Tongue (tissue), 2 donors: ENCODE results near the gene C1orf210. TPM values are rescaled to one million over a fixed set of nuclear protein-coding genes. Genes with fewer than 3 reads are reported as not detected.

Experiments
- DNase-seq: peaks from one replicate; pipeline ENCODE4 v3.0.0-alpha.2; 2015
- total RNA-seq: library from RNA; depleted of rRNA; stranded (reverse); fragments of >200 nt; gene quantifications from one replicate; pipeline ENCODE4 v1.2.3, GENCODE V29; 2014

C1orf210 gene
- total RNA-seq, 1 donor from 2014 or later: 1.0 TPM

DNA sequence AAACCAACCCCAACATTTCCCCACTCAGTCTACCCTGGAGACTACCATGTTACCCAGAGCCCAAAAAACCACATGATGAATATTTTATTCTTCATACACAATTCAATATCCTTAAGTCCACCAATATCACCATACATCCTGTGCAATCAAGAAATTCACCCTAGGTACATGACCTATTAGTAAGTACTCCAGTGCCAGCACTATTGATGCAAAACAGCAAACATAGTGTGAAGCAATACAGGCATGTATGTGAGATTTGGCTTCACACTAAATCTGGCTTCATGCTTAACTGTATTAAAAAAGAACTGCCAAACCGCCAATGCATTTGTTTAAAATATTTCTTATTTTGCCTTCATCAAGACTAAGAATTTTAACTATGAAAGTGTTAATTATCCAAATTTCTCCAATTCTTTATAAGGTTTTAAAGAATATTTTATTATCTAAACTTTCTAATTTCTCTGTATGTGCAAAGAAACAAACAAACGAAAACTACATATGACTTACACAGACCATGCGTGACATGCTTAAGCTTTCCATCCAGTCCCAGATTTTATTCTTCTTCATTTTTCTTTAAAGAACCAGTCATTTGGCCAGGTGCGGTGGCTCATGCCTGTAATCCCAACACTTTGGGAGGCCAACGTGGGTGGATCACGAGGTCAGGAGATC lies 38.0 kb downstream of the C1orf210 start:
- DNase-seq: no peak

DNA sequence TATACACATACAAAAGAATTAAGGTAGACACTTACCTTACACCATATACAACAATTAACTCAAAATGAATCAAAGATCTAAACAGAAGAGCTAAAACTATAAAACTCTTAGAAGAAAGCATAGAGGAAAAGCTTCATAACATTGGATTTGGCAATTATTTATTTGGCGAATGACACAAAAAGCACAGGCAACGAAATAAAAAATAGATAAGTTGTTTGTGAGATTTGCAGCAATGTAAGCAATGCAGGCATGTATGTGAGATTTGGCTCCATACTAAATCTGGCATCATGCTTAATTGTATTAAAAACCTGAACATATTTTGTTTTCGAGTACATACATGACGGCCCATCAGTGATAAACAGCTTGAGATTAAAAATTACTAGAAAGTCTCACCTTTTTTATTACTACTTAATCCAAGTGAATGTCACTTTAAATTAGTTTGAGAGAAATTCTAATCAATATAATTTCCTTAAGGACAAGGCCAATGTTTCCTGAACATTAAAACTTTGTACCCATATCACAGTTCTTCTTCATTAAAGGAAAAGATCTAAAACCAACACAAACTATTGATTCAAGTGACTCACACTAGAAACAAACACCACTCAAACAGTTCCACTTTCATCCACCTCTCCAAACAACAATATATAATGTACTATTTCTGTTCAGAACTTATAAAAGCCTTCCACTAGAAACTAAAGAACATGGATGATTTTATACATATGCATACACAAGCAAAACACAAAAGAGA lies 38.7 kb downstream of the C1orf210 start:
- DNase-seq: no peak

DNA sequence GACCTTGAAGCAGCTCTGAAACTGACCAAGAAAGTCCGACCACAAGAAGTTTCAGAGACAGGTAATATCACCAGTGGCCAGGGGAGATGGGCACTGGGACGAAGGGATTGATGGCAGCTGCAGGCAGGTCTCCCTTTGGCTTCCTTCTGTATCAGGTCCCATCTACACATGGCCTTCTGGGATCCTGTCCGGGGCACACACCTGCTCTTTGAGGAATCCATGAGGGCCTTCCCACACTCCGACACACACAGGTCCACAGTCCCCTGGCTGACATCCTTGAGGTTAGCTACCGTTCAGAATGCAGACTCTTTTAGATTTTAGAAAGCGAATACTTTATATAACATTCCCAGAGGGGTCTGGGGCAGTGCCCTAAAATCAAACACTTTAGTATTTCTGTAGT lies 42.1 kb downstream of the C1orf210 start:
- DNase-seq: no peak

DNA sequence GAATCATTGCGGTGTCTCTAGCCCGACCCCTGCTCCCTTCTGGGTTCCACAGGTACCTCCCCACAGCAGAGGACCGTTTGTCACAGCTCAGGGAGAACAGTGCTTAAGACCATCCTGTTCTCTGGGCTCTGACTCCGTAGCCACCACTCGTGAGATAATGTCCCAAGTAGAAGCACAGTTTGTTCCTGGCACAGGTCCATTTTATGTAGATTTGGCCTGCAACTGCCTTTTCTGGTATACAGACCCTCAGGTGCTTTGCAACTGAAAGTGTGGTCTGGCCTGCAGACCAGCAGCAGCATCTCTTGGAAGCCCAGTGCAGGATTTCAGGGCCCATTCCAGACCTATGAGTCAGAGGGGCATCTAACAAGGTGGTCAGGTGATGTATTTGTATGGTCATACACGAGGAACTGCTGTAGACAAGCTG lies 44.0 kb downstream of the C1orf210 start:
- DNase-seq: no peak

DNA sequence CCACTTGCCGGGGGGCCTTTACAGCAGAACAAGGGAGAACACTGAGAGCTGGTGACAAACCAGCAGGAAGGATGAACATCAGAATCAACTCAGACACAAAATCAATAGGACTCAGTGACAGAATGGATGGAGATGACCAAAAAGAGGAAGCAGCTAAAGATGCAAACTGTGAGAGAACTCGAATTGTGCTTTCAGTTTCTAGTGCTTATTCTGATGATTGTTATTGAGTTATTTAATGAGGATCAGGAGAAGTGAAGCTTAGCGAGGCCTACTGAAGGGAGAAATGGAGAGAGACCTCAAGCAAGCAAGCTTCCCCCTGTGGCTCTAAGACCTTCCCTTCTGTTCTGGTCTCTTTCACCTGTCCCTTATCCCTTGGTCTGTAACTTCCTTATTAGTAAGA lies 45.9 kb downstream of the C1orf210 start:
- DNase-seq: no peak

DNA sequence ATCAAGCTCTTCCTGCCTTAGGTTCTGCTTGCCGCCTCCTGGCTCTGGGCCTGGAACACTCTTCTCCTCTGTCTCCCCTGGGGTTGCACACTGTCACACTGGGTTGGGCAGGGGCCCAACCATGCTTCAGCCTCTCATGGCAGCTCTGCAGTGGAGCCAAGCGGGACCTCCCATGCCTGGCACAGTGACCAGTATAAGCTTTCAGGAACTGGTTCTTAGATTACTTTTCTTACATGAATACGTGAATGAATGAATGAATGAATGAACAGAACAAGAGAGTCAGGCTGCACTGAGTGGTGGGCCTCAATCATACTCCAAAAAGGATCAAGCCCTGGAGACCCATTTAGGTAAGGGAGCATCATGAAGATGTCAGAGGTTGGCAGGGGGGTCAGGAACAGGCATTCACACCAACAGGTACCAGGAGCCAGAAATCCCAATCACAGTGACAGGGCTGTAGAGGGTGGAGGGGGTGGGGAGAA lies 46.4 kb downstream of the C1orf210 start:
- DNase-seq: no peak

DNA sequence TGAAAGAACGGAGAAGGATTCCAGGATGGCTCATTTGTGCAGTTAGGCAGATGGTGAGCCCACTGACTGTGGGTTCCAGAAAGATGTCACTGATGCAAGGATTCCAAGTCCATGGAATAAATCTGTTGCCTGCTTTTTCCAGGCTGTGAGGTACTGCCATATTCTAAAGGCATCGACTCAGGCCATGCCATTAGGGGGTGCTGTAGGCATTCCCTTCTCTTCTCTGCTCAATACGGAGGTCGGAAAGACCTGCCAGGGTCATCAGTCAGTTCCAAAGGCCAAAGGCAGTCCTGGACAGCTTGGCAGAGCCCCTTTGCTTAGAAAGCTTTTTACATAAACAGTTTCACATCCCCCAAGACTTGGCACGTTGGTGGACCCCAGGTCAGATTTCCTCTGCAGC lies 47.3 kb downstream of the C1orf210 start:
- peak; percentile 49 for DNase-seq

DNA sequence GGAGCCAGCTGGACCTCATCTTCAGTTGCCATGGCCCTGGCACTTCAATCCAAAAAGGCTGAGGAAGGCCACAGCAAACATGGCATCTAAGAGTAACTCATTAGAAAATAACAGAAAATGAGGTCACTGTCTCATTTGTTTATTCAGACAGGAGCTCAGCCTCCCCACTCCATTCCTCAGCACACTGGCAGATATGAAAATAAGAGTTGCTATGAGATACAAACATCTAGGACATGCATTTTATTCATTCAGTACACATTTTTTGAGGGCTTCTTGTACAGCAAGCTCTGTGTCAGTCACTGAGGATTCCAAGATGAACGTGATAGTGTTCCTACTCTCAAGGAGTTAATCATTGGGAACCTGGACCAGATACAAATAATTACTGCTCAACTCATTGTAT lies 48.3 kb downstream of the C1orf210 start:
- DNase-seq: no peak

DNA sequence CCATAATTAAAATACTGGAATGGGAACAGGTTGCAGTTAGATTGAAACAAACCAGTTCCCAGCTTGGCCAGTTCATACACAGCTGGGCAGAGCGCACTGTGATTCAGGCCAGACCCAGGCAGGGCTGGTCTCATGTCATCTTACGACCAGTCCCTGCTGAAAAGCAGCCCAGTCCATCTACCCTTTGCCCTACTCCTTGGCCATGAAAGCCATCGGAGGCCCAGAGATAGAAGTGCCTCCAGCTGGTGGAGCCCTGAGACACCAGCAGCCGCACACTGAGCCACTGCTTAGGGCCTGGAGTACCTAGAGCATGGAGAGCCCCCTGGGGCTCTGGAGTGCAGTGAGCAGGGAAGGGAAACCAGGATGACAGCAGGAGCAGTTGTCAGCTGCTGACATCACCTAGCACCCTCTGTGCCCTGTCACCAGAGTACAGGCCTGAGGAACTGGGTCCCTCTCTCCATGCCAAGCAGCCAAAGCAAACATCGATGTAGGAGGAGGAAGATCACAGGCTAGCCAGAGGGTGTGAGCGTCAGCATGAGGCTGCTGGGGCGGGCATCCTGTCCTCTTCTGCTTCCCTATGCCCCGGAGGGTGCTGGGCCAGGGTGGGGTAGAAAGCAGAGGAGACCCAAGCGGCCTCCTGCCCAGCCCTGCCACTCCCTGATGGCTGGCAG lies 49.8 kb downstream of the C1orf210 start:
- DNase-seq: no peak

DNA sequence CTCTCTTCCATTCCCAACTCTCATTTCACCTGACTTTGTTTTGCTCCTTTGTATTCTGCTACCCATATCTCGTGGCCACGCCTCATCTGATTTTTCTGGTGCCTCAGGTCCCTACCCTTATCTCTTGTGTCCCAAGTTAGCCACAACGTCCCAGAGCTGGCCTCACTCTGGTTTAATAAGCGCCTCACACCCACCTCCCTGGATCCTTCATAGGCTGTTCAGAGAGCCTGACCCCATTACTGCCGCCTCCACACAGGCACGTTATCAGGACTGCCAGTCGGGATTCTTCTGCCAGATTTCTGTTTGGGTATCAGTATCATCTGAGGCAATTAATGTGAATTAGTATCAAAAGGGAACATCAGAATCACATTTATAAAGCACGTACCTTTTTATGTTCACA lies 50.3 kb downstream of the C1orf210 start:
- no peak for DNase-seq

DNA sequence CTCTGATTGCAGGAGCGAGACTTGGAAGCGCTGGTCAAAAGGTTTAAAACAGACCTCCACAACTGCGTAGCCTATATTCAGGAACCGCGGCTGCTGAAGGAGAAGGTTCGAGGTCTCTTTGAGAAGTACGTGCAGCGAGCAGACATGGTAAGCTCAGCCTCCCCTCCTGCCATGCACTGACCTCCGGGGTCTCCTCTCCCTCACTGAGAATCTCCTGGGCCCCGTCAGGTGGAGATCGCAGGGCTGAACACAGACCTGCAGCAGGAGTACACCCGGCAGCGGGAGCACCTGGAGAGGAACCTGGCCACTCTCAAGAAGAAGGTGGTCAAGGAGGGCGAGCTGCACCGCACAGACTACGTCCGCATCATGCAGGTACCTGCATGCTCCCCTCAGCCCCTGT lies 51.1 kb downstream of the C1orf210 start:
- no peak for DNase-seq

DNA sequence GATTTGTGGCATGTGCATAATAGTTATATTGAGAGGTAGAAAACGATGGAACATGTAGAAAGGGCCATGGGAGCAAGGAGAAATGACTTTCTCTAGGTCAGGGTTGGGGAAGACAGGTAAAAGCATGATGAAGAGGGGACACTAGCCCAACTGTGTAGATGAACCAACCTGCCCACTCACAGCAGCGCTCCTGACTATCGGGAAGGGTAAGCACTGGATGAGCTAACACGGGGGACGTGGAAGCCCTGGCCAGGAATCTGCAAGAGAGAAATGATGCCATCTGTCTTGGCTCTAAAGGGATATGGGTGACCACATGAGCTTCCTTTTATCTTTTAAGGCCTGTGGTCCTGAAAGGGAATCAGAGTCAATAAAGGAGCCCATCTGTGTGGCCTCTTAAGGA lies 51.8 kb downstream of the C1orf210 start:
- DNase-seq: no peak

DNA sequence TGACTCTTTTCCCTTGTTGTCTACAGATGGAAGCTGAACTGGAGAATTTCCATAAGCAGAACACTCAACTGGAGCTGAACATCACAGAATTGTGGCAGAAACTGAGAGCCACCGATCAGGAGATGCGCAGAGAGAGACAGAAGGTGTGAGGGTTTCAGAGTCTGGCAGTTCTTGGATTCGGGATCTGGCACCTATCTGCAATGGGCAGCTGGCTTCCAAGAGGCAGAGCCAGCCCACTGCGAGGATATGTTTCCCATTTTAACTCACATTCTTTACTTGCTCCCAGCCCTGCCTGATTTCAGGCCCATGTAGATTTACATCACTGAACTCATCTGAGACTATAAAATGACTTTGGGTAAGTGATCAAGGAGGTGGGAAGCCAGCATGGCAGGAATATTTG lies 52.9 kb downstream of the C1orf210 start:
- peak; percentile 9 for DNase-seq

DNA sequence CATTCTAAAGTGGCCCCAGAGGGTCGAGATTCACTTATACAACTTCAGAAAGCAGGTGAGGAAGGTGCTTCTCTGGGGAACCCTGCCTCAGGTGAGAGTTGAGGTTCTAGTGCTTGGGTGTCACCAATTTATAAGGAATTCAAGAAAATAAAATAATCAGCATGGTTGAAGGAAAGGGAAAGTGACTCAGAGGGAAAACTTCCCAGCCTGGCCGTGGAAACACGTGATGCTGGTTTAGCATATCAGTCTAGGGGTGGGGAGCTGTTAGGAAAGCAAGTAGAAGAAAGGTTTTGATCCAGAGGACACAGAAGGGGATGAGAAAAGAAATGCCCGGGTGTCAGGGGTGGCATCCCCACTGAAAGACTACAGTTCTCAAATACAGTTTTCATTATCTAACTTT lies 53.3 kb downstream of the C1orf210 start:
- DNase-seq: no peak

Other genes starting within 250 kb of the C1orf210 start
- 28.9 TPM for gene EBNA1BP2, start 113.3 kb downstream of the C1orf210 start, total RNA-seq
- 0.51 TPM for gene CFAP57, start 113.3 kb downstream of the C1orf210 start, total RNA-seq
- gene TMEM125, start 15.6 kb downstream of the C1orf210 start, total RNA-seq: 0.92 TPM
- 62.3 TPM for gene TIE1, start 15.4 kb upstream of the C1orf210 start, total RNA-seq
- not detected for gene MPL, start 52.2 kb upstream of the C1orf210 start, total RNA-seq
- 14.1 TPM for gene CDC20, start 73.4 kb upstream of the C1orf210 start, total RNA-seq
- gene ELOVL1, start 82.4 kb upstream of the C1orf210 start, total RNA-seq: 9.6 TPM
- 26.0 TPM for gene MED8, start 104.2 kb upstream of the C1orf210 start, total RNA-seq
- gene SZT2, start 104.3 kb upstream of the C1orf210 start, total RNA-seq: 25.5 TPM
- 17.5 TPM for gene HYI, start 168.3 kb upstream of the C1orf210 start, total RNA-seq
- gene PTPRF, start 245.3 kb upstream of the C1orf210 start, total RNA-seq: 74.5 TPM